Endodermal cell (in vitro differentiated cells): ENCODE measurements around the gene SPPL2B. TPM values are rescaled to one million over a fixed set of nuclear protein-coding genes. Genes with fewer than 3 reads are reported as not detected.

ENCODE experiments used
- DNase-seq: peaks from one replicate; pipeline ENCODE4 v3.0.0-alpha.2; 2017
- H3K27ac ChIP-seq: 2 replicates; pipeline ENCODE4 v1.5.1; 2013; ENCODE audit warnings: mild to moderate bottlenecking, low read depth, low read length, moderate library complexity
- H3K27me3 ChIP-seq: 2 replicates; pipeline ENCODE4 v1.6.1; 2013; ENCODE audit warnings: mild to moderate bottlenecking, low read length, moderate library complexity; ENCODE audit not compliant: insufficient read depth, control insufficient read depth, poor library complexity, severe bottlenecking
- H3K36me3 ChIP-seq: 2 replicates; pipeline ENCODE4 v1.7.0; 2013; ENCODE audit warnings: mild to moderate bottlenecking, low read length, moderate library complexity; ENCODE audit not compliant: control insufficient read depth, insufficient read depth
- H3K4me1 ChIP-seq: one replicate; pipeline ENCODE4 v1.7.0; 2013; ENCODE audit warnings: low read length; ENCODE audit not compliant: control insufficient read depth, insufficient read depth
- H3K4me3 ChIP-seq: 2 replicates; pipeline ENCODE4 v1.5.1; 2013; ENCODE audit warnings: mild to moderate bottlenecking, low read length, moderate library complexity
- H3K9ac ChIP-seq: 2 replicates; pipeline ENCODE4 v1.6.1; 2013; ENCODE audit warnings: mild to moderate bottlenecking, low read length, moderate library complexity; ENCODE audit not compliant: poor library complexity, severe bottlenecking; ENCODE audit errors: extremely low read depth
- H3K9me3 ChIP-seq: 2 replicates; pipeline ENCODE4 v1.6.1; 2013; ENCODE audit warnings: mild to moderate bottlenecking, low read length, moderate library complexity; ENCODE audit not compliant: control insufficient read depth
- H3K27ac Mint-ChIP-seq: 2 replicates; pipeline ENCODE4 v1.8.0; 2020; ENCODE audit warnings: mixed read lengths
- H3K27me3 Mint-ChIP-seq: 2 replicates; pipeline ENCODE4 v1.8.0; 2021; ENCODE audit warnings: mild to moderate bottlenecking, mixed read lengths; ENCODE audit not compliant: insufficient read depth
- H3K36me3 Mint-ChIP-seq: 2 replicates; pipeline ENCODE4 v1.8.0; 2020; ENCODE audit warnings: low read depth, mixed read lengths
- H3K4me1 Mint-ChIP-seq: 2 replicates; pipeline ENCODE4 v1.8.0; 2020; ENCODE audit warnings: mixed read lengths
- H3K4me3 Mint-ChIP-seq: 2 replicates; pipeline ENCODE4 v1.8.0; 2020; ENCODE audit warnings: mild to moderate bottlenecking, moderate library complexity, mixed read lengths
- H3K9me3 Mint-ChIP-seq: 2 replicates; pipeline ENCODE4 v1.8.0; 2020; ENCODE audit warnings: mild to moderate bottlenecking, mixed read lengths
- WGBS, 2 experiments: methylation state at CpG; one replicate each; pipeline versions ENCODE4 v1.1.5 to v1.1.7; 2013; ENCODE audit warnings: missing lambda C conversion rate in 2 of 2, mixed read lengths in 1 of 2; ENCODE audit not compliant: insufficient coverage in 1 of 2, insufficient read length in 1 of 2; 5-methylcytosine and 5-hydroxymethylcytosine counted together
- total RNA-seq, 2 donors: library from RNA; stranded (reverse); fragmentation: NEBNext Ultra II Directional in 1 of 2; extraction: Animal tissue kit (Norgen Biotek cat#: 25700) in 1 of 2; gene quantifications; 2 replicates in 1 of 2; 3 replicates in 1 of 2; pipeline ENCODE4 v1.2.1, GENCODE V29; 2021
- TF ChIP-seq, protein P1 (sequence below): fragments of 200-600 bp; sonication (generic); conservative IDR thresholded peaks from 2 replicates; pipeline ENCODE4 v1.5.0; 2021; ENCODE audit warnings: antibody characterized with exemption, mild to moderate bottlenecking

SPPL2B gene
- total RNA-seq, 2 donors from 2014 or later, result 115 to 118 TPM

DNA sequence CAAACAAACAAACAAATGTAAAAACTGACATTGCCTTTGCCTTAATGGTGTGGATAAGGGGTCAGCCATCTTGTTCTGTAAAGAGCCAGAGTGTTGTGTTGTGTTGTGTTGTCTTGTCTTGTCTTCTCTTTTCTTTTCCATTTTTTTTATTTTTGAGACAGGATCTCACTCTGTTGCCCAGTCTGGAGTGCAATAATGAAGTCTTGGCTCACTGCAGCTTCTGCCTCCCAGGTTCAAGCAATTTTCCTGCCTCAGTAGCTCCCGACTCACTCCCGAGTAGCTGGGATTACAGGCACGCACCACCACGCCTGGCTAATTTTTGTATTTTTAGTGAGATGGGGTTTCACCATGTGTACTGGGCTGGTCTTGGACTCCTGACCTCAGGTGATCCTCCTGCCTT is 71.1 kb downstream of the SPPL2B start:
- H3K9me3 Mint-ChIP-seq, result peaks cover 3% of the 10 kb centered on the region

More for the DNA sequence above, 71.1 kb downstream of the SPPL2B start:
- no peak overlapping the region for H3K9ac ChIP-seq
- Mint-ChIP-seq H3K4me3 (no peak overlapping the region), H3K27me3 (peaks cover 3% of the 10 kb centered on the region), H3K4me1 (no peaks in the 10 kb centered on the region), H3K36me3 (no peaks in the 10 kb centered on the region), H3K27ac (no peak overlapping the region)
- no peak overlapping the region for H3K27ac ChIP-seq
- H3K4me3 ChIP-seq, result no peak overlapping the region
- H3K27me3 ChIP-seq, result no peaks in the 10 kb centered on the region
- WGBS, 2 experiments, result 83 to 86% methylated on average over 1 to 4 of the region's 4 CpGs
- TF ChIP-seq, protein P1, sequence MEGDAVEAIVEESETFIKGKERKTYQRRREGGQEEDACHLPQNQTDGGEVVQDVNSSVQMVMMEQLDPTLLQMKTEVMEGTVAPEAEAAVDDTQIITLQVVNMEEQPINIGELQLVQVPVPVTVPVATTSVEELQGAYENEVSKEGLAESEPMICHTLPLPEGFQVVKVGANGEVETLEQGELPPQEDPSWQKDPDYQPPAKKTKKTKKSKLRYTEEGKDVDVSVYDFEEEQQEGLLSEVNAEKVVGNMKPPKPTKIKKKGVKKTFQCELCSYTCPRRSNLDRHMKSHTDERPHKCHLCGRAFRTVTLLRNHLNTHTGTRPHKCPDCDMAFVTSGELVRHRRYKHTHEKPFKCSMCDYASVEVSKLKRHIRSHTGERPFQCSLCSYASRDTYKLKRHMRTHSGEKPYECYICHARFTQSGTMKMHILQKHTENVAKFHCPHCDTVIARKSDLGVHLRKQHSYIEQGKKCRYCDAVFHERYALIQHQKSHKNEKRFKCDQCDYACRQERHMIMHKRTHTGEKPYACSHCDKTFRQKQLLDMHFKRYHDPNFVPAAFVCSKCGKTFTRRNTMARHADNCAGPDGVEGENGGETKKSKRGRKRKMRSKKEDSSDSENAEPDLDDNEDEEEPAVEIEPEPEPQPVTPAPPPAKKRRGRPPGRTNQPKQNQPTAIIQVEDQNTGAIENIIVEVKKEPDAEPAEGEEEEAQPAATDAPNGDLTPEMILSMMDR, result no peak
- H3K36me3 ChIP-seq, result no peaks in the 10 kb centered on the region
- H3K4me1 ChIP-seq, result no peaks in the 10 kb centered on the region
- no peak for DNase-seq
- no peaks in the 10 kb centered on the region for H3K9me3 ChIP-seq

Other genes with a start within 250 kb of the SPPL2B start
- 10 to 100 TPM; 20.9 to 21.8 TPM for gene MOB3A, start 232.4 kb upstream of the SPPL2B start, total RNA-seq
- gene IZUMO4, start 231.8 kb upstream of the SPPL2B start, total RNA-seq, result 1 to 10 TPM; 4.3 to 5.4 TPM
- gene AP3D1, start 177.1 kb upstream of the SPPL2B start, total RNA-seq, result 100 to 1,000 TPM; 162 to 181 TPM
- gene DOT1L, start 164.8 kb upstream of the SPPL2B start, total RNA-seq, result 100 to 1,000 TPM in 1 of 2 donors, 10 to 100 TPM in 1; 84.3 to 102 TPM
- gene PLEKHJ1, start 92.4 kb upstream of the SPPL2B start, total RNA-seq, result 100 to 1,000 TPM; 146 to 192 TPM
- 100 to 1,000 TPM; 126 to 132 TPM for gene SF3A2, start 91.9 kb upstream of the SPPL2B start, total RNA-seq
- 10 to 100 TPM; 20.5 to 35.1 TPM for gene AMH, start 79.4 kb upstream of the SPPL2B start, total RNA-seq
- under 1 TPM; 0.66 to 0.89 TPM for gene JSRP1, start 72.3 kb upstream of the SPPL2B start, total RNA-seq
- not detected for gene PEAK3, start 46.5 kb upstream of the SPPL2B start, total RNA-seq
- gene LINGO3, start 20.5 kb upstream of the SPPL2B start, total RNA-seq, result 1 to 10 TPM in 1 of 2 donors, under 1 TPM in 1; 0.20 to 1.0 TPM
- 100 to 1,000 TPM; 141 to 149 TPM for gene LSM7, start 98 bp upstream of the SPPL2B start, total RNA-seq
- gene TMPRSS9, start 31.6 kb downstream of the SPPL2B start, total RNA-seq, result 1 to 10 TPM in 1 of 2 donors, under 1 TPM in 1; 0.73 to 1.2 TPM
- 100 to 1,000 TPM; 149 to 175 TPM for gene TIMM13, start 98.9 kb downstream of the SPPL2B start, total RNA-seq
- gene LMNB2, start 128.3 kb downstream of the SPPL2B start, total RNA-seq, result 100 to 1,000 TPM; 146 to 191 TPM
- 10 to 100 TPM; 16.5 to 23.6 TPM for gene GADD45B, start 147.4 kb downstream of the SPPL2B start, total RNA-seq